HepG2 (cell line): ENCODE measurements around the gene DOCK2. TPM values are rescaled to one million over a fixed set of nuclear protein-coding genes. Genes with fewer than 3 reads are reported as not detected.

Experiments used
- ATAC-seq: fragments of 200-7000 bp; cut with Tn5 transposase; 3 replicates; pipeline ENCODE4 v1.9.1; 2020; ENCODE audit warnings: mild to moderate bottlenecking, moderate library complexity
- BruUV-seq: library from RNA; stranded (reverse); fragments of 400-500 nt; replicated peaks from 2 replicates; lab custom pipeline; 2021; lab: Mats Ljungman, UMichigan
- CTCF ChIA-PET: fragments of 300-600 bp; formaldehyde crosslinking; extraction: SDS; loops from one replicate; lab custom pipeline; 2021; ENCODE audit warnings: low total read pairs, inconsistent platforms, low intra/inter-chr PET ratio; lab: Yijun Ruan, JAX
- POLR2A ChIA-PET: fragments of 350-600 bp; sonication (Branson Sonifier 250); formaldehyde crosslinking; loops from one replicate; lab custom pipeline; 2020; ENCODE audit warnings: antibody characterized with exemption, inconsistent platforms; lab: Yijun Ruan, JAX
- DNase-seq: peaks from one replicate; pipeline ENCODE4 v3.0.0-alpha.2; 2015; ENCODE audit warnings: low spot score
- FAIRE-seq: peaks from 3 replicates; lab custom pipeline; 2011; peaks lifted over from hg19 to GRCh38; lab: Jason Lieb, UNC
- H2AFZ ChIP-seq: one replicate; pipeline ENCODE4 v1.6.1; 2011; ENCODE audit warnings: low read length, inconsistent platforms
- H3K27ac ChIP-seq: fragments of 300-600 bp; 3 replicates; pipeline ENCODE4 v1.8.0; 2011; ENCODE audit warnings: mixed run types, mild to moderate bottlenecking, mixed read lengths, low read length, inconsistent platforms; ENCODE audit not compliant: insufficient read depth; ENCODE audit errors: extremely low read length
- H3K27me3 ChIP-seq, 2 experiments: fragments of 200-600 bp in 1 of 2; 2 replicates in 1 of 2; 3 replicates in 1 of 2; pipeline versions ENCODE4 v1.6.0 to v1.8.0; 2011; ENCODE audit warnings: low read length in 2 of 2, mild to moderate bottlenecking in 2 of 2, moderate library complexity in 2 of 2, inconsistent platforms in 1 of 2; ENCODE audit not compliant: insufficient read depth in 2 of 2, control insufficient read depth in 1 of 2
- H3K36me3 ChIP-seq, 2 experiments: fragments of 200-600 bp in 1 of 2; replicated peaks in 1 of 2; 2 replicates in 1 of 2; 3 replicates in 1 of 2; pipeline versions ENCODE4 v1.5.1 to v1.8.0; 2011; ENCODE audit warnings: low read length in 2 of 2, inconsistent platforms in 1 of 2; ENCODE audit not compliant: insufficient read depth in 2 of 2, control insufficient read depth in 1 of 2
- H3K4me1 ChIP-seq: 2 replicates; pipeline ENCODE4 v1.5.1; 2012; ENCODE audit warnings: low read length, inconsistent platforms; ENCODE audit not compliant: insufficient read depth
- H3K4me2 ChIP-seq: 2 replicates; pipeline ENCODE4 v1.6.0; 2011; ENCODE audit warnings: low read depth, low read length, inconsistent platforms
- H3K4me3 ChIP-seq, 3 experiments: fragments of 200-600 bp in 1 of 3; sonication (generic), shearing (Covaris generic) in 1 of 3; replicated peaks in 1 of 3; 2 replicates each; pipeline ENCODE4 v1.5.1; 2011 to 2016; ENCODE audit warnings: low read length in 3 of 3, inconsistent platforms in 2 of 3, low read depth in 2 of 3, mild to moderate bottlenecking in 2 of 3, control low read depth in 1 of 3, mixed read lengths in 1 of 3; ENCODE audit not compliant: insufficient read depth in 1 of 3
- H3K79me2 ChIP-seq: one replicate; pipeline ENCODE4 v1.6.1; 2011; ENCODE audit warnings: low read length, inconsistent platforms; ENCODE audit not compliant: insufficient read depth
- H3K9ac ChIP-seq: 2 replicates; pipeline ENCODE4 v1.6.0; 2011; ENCODE audit warnings: mild to moderate bottlenecking, low read depth, low read length, inconsistent platforms; ENCODE audit not compliant: insufficient read depth
- H3K9me3 ChIP-seq: 2 replicates; pipeline ENCODE4 v1.5.1; 2012; ENCODE audit warnings: mild to moderate bottlenecking, low read length
- H4K20me1 ChIP-seq: 2 replicates; pipeline ENCODE4 v1.6.0; 2011; ENCODE audit warnings: inconsistent platforms, mild to moderate bottlenecking, low read length, moderate library complexity; ENCODE audit not compliant: insufficient read depth
- ARNT ChIP-seq: fragments of 450-650 bp; IDR thresholded peaks from 2 replicates; pipeline ENCODE4 v1.6.1; 2017
- CC2D1A ChIP-seq: sonication (generic); formaldehyde crosslinking; IDR thresholded peaks from 2 replicates; pipeline ENCODE4 v1.8.1; 2023; ENCODE audit warnings: mild to moderate bottlenecking, missing genetic modification reagents
- CENPT ChIP-seq: sonication (generic); formaldehyde crosslinking; IDR thresholded peaks from 2 replicates; pipeline ENCODE4 v1.8.0; 2022; ENCODE audit warnings: low read depth, mild to moderate bottlenecking, moderate library complexity, missing genetic modification reagents
- FOXK2 ChIP-seq: fragments of 450-650 bp; IDR thresholded peaks from 2 replicates; pipeline ENCODE4 v1.6.1; 2016
- KAT2B ChIP-seq: fragments of 150-350 bp; IDR thresholded peaks from 2 replicates; pipeline ENCODE4 v1.6.1; 2014; ENCODE audit warnings: low read depth, low read length, borderline replicate concordance
- PAWR ChIP-seq: sonication (generic); formaldehyde crosslinking; IDR thresholded peaks from 2 replicates; pipeline ENCODE4 v1.4.0; 2020; ENCODE audit warnings: missing genetic modification reagents, mild to moderate bottlenecking, borderline replicate concordance
- SIX1 ChIP-seq: sonication (generic); formaldehyde crosslinking; IDR thresholded peaks from 2 replicates; pipeline ENCODE4 v1.4.0; 2020; ENCODE audit warnings: missing genetic modification reagents, borderline replicate concordance
- TRAFD1 ChIP-seq: sonication (generic); formaldehyde crosslinking; IDR thresholded peaks from 2 replicates; pipeline ENCODE4 v1.5.1; 2020; ENCODE audit warnings: missing genetic modification reagents, mild to moderate bottlenecking, borderline replicate concordance
- ZFP82 ChIP-seq: sonication (generic); formaldehyde crosslinking; IDR thresholded peaks from 2 replicates; pipeline ENCODE4 v1.5.1; 2020; ENCODE audit warnings: mild to moderate bottlenecking, missing genetic modification reagents, borderline replicate concordance
- ZNF124 ChIP-seq: sonication (generic); formaldehyde crosslinking; IDR thresholded peaks from 2 replicates; pipeline ENCODE4 v1.4.0; 2020; ENCODE audit warnings: missing genetic modification reagents
- ZNF367 ChIP-seq: sonication (generic); formaldehyde crosslinking; IDR thresholded peaks from 2 replicates; pipeline ENCODE4 v1.4.0; 2020; ENCODE audit warnings: missing genetic modification reagents, borderline replicate concordance
- ZNF441 ChIP-seq: sonication (generic); formaldehyde crosslinking; IDR thresholded peaks from 2 replicates; pipeline ENCODE4 v1.7.0; 2021; ENCODE audit warnings: missing genetic modification reagents, borderline replicate concordance
- ZNF556 ChIP-seq: sonication (generic); formaldehyde crosslinking; IDR thresholded peaks from 2 replicates; pipeline ENCODE4 v1.4.0; 2020; ENCODE audit warnings: mild to moderate bottlenecking, missing genetic modification reagents, borderline replicate concordance
- WGBS: methylation state at CpG from one replicate; pipeline ENCODE4 v1.1.6; 2017; ENCODE audit warnings: low lambda C conversion rate; 5-methylcytosine and 5-hydroxymethylcytosine counted together
- in situ Hi-C: cut with HindIII; loops from 2 replicates; pipeline ENCODE4 v1.10.0; 2017; ENCODE audit warnings: low pct_unique_long_range_greater_than_20kb; ENCODE audit not compliant: extremely low pct_ligation_motif_present
- intact Hi-C: fragments of 100-400 bp; cut with micrococcal nuclease; formaldehyde crosslinking; loops from one replicate; pipeline ENCODE4 v1.10.0; 2022; ENCODE audit not compliant: unreplicated experiment
- polyA plus RNA-seq, 8 experiments: library from polyadenylated mRNA; depleted of rRNA in 3 of 8; stranded (reverse) in 7 of 8; unstranded in 1 of 8; fragments of >200 nt; fragmentation: Illumina TruSeq in 4 of 8; extraction: Trizol in 4 of 8; gene quantifications; 2 replicates each; pipeline versions ENCODE4 v1.2.1 to v1.2.3, GENCODE V29; 2011 to 2016; ENCODE audit warnings: low read depth in 4 of 8, missing spikeins in 1 of 8, mixed read lengths in 1 of 8; ENCODE audit not compliant: insufficient read depth in 1 of 8
- total RNA-seq, 5 experiments: library from RNA; depleted of rRNA; stranded (reverse); fragments of >200 nt; fragmentation: Illumina TruSeq; extraction: Trizol; gene quantifications; 2 replicates each; pipeline ENCODE4 v1.2.3, GENCODE V29; 2016; ENCODE audit warnings: low read depth in 1 of 5
- TF ChIP-seq, protein P1 (sequence below): sonication (generic); formaldehyde crosslinking; IDR thresholded peaks from 2 replicates; pipeline ENCODE4 v1.8.0; 2022; ENCODE audit warnings: mild to moderate bottlenecking, missing genetic modification reagents, moderate library complexity
- TF ChIP-seq, protein P2 (sequence below): sonication (generic); formaldehyde crosslinking; IDR thresholded peaks from 2 replicates; pipeline ENCODE4 v1.4.0; 2020; ENCODE audit warnings: low read depth, mild to moderate bottlenecking, missing genetic modification reagents
- TF ChIP-seq, protein P3 (sequence below): sonication (generic); formaldehyde crosslinking; IDR thresholded peaks from 2 replicates; pipeline ENCODE4 v1.5.0; 2020; ENCODE audit warnings: mild to moderate bottlenecking, low read depth, missing genetic modification reagents, borderline replicate concordance

Gene DOCK2
- total and polyA plus RNA-seq, 2 of the 13 experiments (the other 11 are each of a cell fraction or from before 2014, with no cell fraction given): not detected

- no peak for FAIRE-seq
- TF ChIP-seq KAT2B (no peak), CC2D1A (no peak), ZNF556 (no peak), SIX1 (CRISPR knock-in tag) (no peak), ZFP82 (CRISPR knock-in tag) (no peak)
- TF ChIP-seq, protein P1, sequence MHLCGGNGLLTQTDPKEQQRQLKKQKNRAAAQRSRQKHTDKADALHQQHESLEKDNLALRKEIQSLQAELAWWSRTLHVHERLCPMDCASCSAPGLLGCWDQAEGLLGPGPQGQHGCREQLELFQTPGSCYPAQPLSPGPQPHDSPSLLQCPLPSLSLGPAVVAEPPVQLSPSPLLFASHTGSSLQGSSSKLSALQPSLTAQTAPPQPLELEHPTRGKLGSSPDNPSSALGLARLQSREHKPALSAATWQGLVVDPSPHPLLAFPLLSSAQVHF: no peak
- TF ChIP-seq, all 625 proteins: peak for 0
- Histone ChIP-seq H4K20me1 (no peaks in the 10 kb centered on the region), H3K9ac (no peak overlapping the region), H3K9me3 (no peaks in the 10 kb centered on the region), H3K4me1 (no peaks in the 10 kb centered on the region), H3K36me3 (no peaks in the 10 kb centered on the region), H3K27me3 (peaks cover 0 to 6% of the 10 kb centered on the region in 2 experiments; a peak in 1 of 5 replicates), H3K27ac (no peak overlapping the region), H2AFZ (no peak overlapping the region), H3K4me2 (no peak overlapping the region), H3K4me3 (no peak overlapping the region), H3K79me2 (no peaks in the 10 kb centered on the region)
- intact Hi-C loops: no loop called here
- ChIA-PET CTCF (no interaction called here), POLR2A (interaction anchor here (0.6 kb wide), 1 partner anchor 38 kb away, joined by 3 read pairs; no protein-coding TSS in a partner anchor)
- in situ Hi-C loops: no loop called here
- 3% methylated on average over 2 of the region's 2 CpGs for WGBS
- no TSS peak for BruUV-seq
- no peak for DNase-seq
- ATAC-seq: no peak
Observed at GRCh38 chr5:169753795-169754194, 116.7 kb downstream of the DOCK2 start.

DNA sequence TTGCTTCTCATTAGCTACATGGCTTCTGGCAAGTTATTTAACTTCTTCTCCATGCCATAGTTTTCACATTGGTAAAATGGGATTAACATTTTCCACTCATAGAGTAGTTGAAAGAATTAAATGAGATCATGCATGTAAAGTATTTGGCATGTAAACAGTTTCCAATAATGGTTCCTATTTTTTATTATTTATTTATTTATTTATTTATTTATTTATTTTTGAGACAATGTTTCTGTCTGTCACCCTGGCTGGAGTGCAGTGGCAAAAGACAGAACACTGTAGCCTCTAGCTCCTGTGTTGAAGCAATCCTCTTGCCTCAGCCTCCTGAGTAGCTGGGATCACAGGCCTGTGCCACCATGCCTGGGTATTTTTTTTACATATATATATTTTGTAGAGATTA lies 117.7 kb downstream of the DOCK2 start:
- Histone ChIP-seq H3K27me3 (peaks cover 0 to 6% of the 10 kb centered on the region in 2 experiments; a peak in 1 of 5 replicates), H2AFZ (no peak overlapping the region), H4K20me1 (no peaks in the 10 kb centered on the region), H3K4me1 (no peaks in the 10 kb centered on the region), H3K27ac (no peak overlapping the region), H3K79me2 (no peaks in the 10 kb centered on the region), H3K9ac (no peak overlapping the region), H3K4me2 (no peak overlapping the region), H3K4me3 (no peak overlapping the region), H3K36me3 (no peaks in the 10 kb centered on the region), H3K9me3 (no peaks in the 10 kb centered on the region)
- FAIRE-seq (no peak), DNase-seq (no peak), ATAC-seq (no peak)
- BruUV-seq: no TSS peak
- in situ Hi-C loops (no loop called here), intact Hi-C loops (no loop called here)
- ChIA-PET POLR2A (no interaction called here), CTCF (no interaction called here)
- TF ChIP-seq CENPT (no peak), ZNF124 (CRISPR knock-in tag) (no peak), ZNF367 (CRISPR knock-in tag) (no peak), PAWR (no peak), ZNF441 (CRISPR knock-in tag) (no peak), ARNT (no peak), TRAFD1 (CRISPR knock-in tag) (no peak), FOXK2 (no peak)
- TF ChIP-seq, protein P2, sequence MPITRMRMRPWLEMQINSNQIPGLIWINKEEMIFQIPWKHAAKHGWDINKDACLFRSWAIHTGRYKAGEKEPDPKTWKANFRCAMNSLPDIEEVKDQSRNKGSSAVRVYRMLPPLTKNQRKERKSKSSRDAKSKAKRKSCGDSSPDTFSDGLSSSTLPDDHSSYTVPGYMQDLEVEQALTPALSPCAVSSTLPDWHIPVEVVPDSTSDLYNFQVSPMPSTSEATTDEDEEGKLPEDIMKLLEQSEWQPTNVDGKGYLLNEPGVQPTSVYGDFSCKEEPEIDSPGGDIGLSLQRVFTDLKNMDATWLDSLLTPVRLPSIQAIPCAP: no peak
- TF ChIP-seq, protein P3, sequence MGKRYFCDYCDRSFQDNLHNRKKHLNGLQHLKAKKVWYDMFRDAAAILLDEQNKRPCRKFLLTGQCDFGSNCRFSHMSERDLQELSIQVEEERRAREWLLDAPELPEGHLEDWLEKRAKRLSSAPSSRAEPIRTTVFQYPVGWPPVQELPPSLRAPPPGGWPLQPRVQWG: no peak
